Neural cell (in vitro differentiated cells): ENCODE data around the gene KLKB1. TPM values are rescaled to one million over a fixed set of nuclear protein-coding genes. Genes with fewer than 3 reads are reported as not detected.
"Not testable (repeated sequence)": the region's sequence is repeated elsewhere in the genome, so short reads cannot be mapped to it uniquely, and the experiment has no call there.

ENCODE experiments used
- H2AFZ ChIP-seq: fragments of 200-600, 300-800 bp; sonication (generic), shearing (Covaris generic); 2 replicates; pipeline ENCODE4 v1.6.0; 2014; ENCODE audit warnings: low read depth, mild to moderate bottlenecking, antibody characterized with exemption, low read length, moderate library complexity
- H3F3A ChIP-seq: fragments of 200-600 bp; shearing (Covaris generic); 2 replicates; pipeline ENCODE4 v1.6.1; 2016; ENCODE audit warnings: mild to moderate bottlenecking, moderate library complexity, mixed read lengths, antibody characterized with exemption, low read length; ENCODE audit not compliant: insufficient read depth, poor library complexity, severe bottlenecking
- H3K27ac ChIP-seq: fragments of 200-600, 300-800 bp; sonication (generic), shearing (Covaris generic); 2 replicates; pipeline ENCODE4 v1.5.1; 2014; ENCODE audit warnings: mild to moderate bottlenecking, low read length, moderate library complexity
- H3K27me3 ChIP-seq: fragments of 300-800, 200-600 bp; sonication (generic), shearing (Covaris generic); 2 replicates; pipeline ENCODE4 v1.6.0; 2014; ENCODE audit warnings: mild to moderate bottlenecking, low read depth, low read length, moderate library complexity; ENCODE audit not compliant: insufficient read depth
- H3K36me3 ChIP-seq: fragments of 300-800, 200-600 bp; sonication (generic), shearing (Covaris generic); 2 replicates; pipeline ENCODE4 v1.5.1; 2014; ENCODE audit warnings: mild to moderate bottlenecking, antibody characterized with exemption, low read length, moderate library complexity; ENCODE audit not compliant: insufficient read depth
- H3K4me2 ChIP-seq: fragments of 300-800, 200-600 bp; sonication (generic), shearing (Covaris generic); 2 replicates; pipeline ENCODE4 v1.6.0; 2014; ENCODE audit warnings: mild to moderate bottlenecking, low read length
- H3K4me3 ChIP-seq: fragments of 300-800, 200-600 bp; sonication (generic), shearing (Covaris generic); 2 replicates; pipeline ENCODE4 v1.5.1; 2014; ENCODE audit warnings: mild to moderate bottlenecking, low read length, moderate library complexity
- H3K79me2 ChIP-seq: fragments of 200-600 bp; shearing (Covaris generic); replicated peaks from 2 replicates; pipeline ENCODE4 v1.6.0; 2014; ENCODE audit warnings: mild to moderate bottlenecking, low read length, moderate library complexity; ENCODE audit not compliant: insufficient read depth
- H3K9ac ChIP-seq: fragments of 300-800, 200-600 bp; sonication (generic), shearing (Covaris generic); 2 replicates; pipeline ENCODE4 v1.6.1; 2016; ENCODE audit warnings: mild to moderate bottlenecking, low read length, mixed read lengths
- H3K9me2 ChIP-seq: fragments of 200-600 bp; shearing (Covaris generic); 2 replicates; pipeline ENCODE4 v1.6.1; 2016; ENCODE audit warnings: mild to moderate bottlenecking, low read length, mixed read lengths; ENCODE audit not compliant: insufficient read depth
- H3K9me3 ChIP-seq: fragments of 200-600, 300-800 bp; sonication (generic), shearing (Covaris generic); 2 replicates; pipeline ENCODE4 v1.6.1; 2016; ENCODE audit warnings: mild to moderate bottlenecking, mixed run types, low read length, moderate library complexity, mixed read lengths
- H4K20me1 ChIP-seq: fragments of 200-600 bp; shearing (Covaris generic); 2 replicates; pipeline ENCODE4 v1.6.1; 2016; ENCODE audit warnings: mild to moderate bottlenecking, mixed run types; ENCODE audit not compliant: insufficient read depth
- CTCF ChIP-seq: fragments of 450-650 bp; IDR thresholded peaks from 2 replicates; pipeline ENCODE4 v1.5.1; 2014; ENCODE audit warnings: antibody characterized with exemption, mild to moderate bottlenecking, moderate library complexity; ENCODE audit not compliant: poor library complexity, severe bottlenecking
- EP300 ChIP-seq: fragments of 450-650 bp; conservative IDR thresholded peaks from 2 replicates; pipeline ENCODE4 v1.6.1; 2014; ENCODE audit warnings: antibody characterized with exemption, mild to moderate bottlenecking, moderate library complexity; ENCODE audit not compliant: poor library complexity, severe bottlenecking
- EZH2 ChIP-seq: fragments of 200-600, 300-800 bp; shearing (Covaris generic), sonication (generic); IDR thresholded peaks from 2 replicates; pipeline ENCODE4 v1.6.1; 2014; ENCODE audit warnings: antibody characterized with exemption, low read length, borderline replicate concordance, mild to moderate bottlenecking; ENCODE audit not compliant: insufficient read depth, poor library complexity, severe bottlenecking
- MXI1 ChIP-seq: fragments of 450-650 bp; conservative IDR thresholded peaks from 2 replicates; pipeline ENCODE4 v1.6.1; 2014; ENCODE audit warnings: antibody characterized with exemption, mild to moderate bottlenecking; ENCODE audit not compliant: poor library complexity, severe bottlenecking
- POLR2AphosphoS5 ChIP-seq: IDR thresholded peaks from 2 replicates; pipeline ENCODE4 v1.6.1; 2012
- RAD21 ChIP-seq: fragments of 450-650 bp; conservative IDR thresholded peaks from 2 replicates; pipeline ENCODE4 v1.6.1; 2014; ENCODE audit warnings: antibody characterized with exemption, mild to moderate bottlenecking, moderate library complexity
- REST ChIP-seq: IDR thresholded peaks from 2 replicates; pipeline ENCODE4 v1.6.1; 2012; ENCODE audit warnings: borderline replicate concordance
- SMC3 ChIP-seq: fragments of 450-650 bp; conservative IDR thresholded peaks from 2 replicates; pipeline ENCODE4 v1.6.1; 2014; ENCODE audit warnings: antibody characterized with exemption, mild to moderate bottlenecking, moderate library complexity; ENCODE audit not compliant: poor library complexity
- TAF1 ChIP-seq: IDR thresholded peaks from 2 replicates; pipeline ENCODE4 v1.6.1; 2012; ENCODE audit warnings: low read depth
- polyA plus RNA-seq: library from polyadenylated mRNA; depleted of rRNA; stranded (reverse); fragments of >200 nt; gene quantifications from 2 replicates; pipeline ENCODE4 v1.2.3, GENCODE V29; 2014

KLKB1 gene
- polyA plus RNA-seq, 1 donor from 2014 or later: not detected

- TF ChIP-seq SMC3 (no peak), EZH2 (no peak), RAD21 (no peak), EP300 (no peak), MXI1 (no peak), REST (no peak)
- no peaks in the 10 kb centered on the region for H3K9me3 ChIP-seq
- H3K36me3 ChIP-seq: no peaks in the 10 kb centered on the region
- no peaks in the 10 kb centered on the region for H3K27me3 ChIP-seq
- no peak overlapping the region for H3K4me3 ChIP-seq
- H3K27ac ChIP-seq: no peak overlapping the region
- no peaks in the 10 kb centered on the region for H3F3A ChIP-seq
- no peak overlapping the region for H3K9ac ChIP-seq
- no peak overlapping the region for H3K4me2 ChIP-seq
- no peaks in the 10 kb centered on the region for H4K20me1 ChIP-seq
- H3K9me2 ChIP-seq: no peaks in the 10 kb centered on the region
- no peak overlapping the region for H2AFZ ChIP-seq
- H3K79me2 ChIP-seq: no peaks in the 10 kb centered on the region
Measured at GRCh38 chr4:186271081-186271678, 43.9 kb downstream of the KLKB1 start.

GRCh38 chr4:186272699-186273391, 45.5 kb downstream of the KLKB1 start:
- no peaks in the 10 kb centered on the region for H3K9me3 ChIP-seq
- H2AFZ ChIP-seq: no peak overlapping the region
- H3K9me2 ChIP-seq: no peaks in the 10 kb centered on the region
- no peaks in the 10 kb centered on the region for H3K36me3 ChIP-seq
- H3F3A ChIP-seq: no peaks in the 10 kb centered on the region
- H3K27ac ChIP-seq: no peak overlapping the region
- no peak overlapping the region for H3K4me3 ChIP-seq
- no peaks in the 10 kb centered on the region for H3K27me3 ChIP-seq
- TF ChIP-seq EZH2: no peak
- no peak for TF ChIP-seq RAD21
- no peak for TF ChIP-seq CTCF
- TF ChIP-seq MXI1: no peak
- TF ChIP-seq SMC3: no peak
- TF ChIP-seq REST: no peak
- no peak for TF ChIP-seq POLR2AphosphoS5
- no peak for TF ChIP-seq EP300
- no peak for TF ChIP-seq TAF1
- H3K9ac ChIP-seq: no peak overlapping the region
- H3K79me2 ChIP-seq: no peaks in the 10 kb centered on the region
- H4K20me1 ChIP-seq: no peaks in the 10 kb centered on the region
- H3K4me2 ChIP-seq: no peak overlapping the region

GRCh38 chr4:186273392-186273789, 46.1 kb downstream of the KLKB1 start:
- not testable (repeated sequence) for H3K79me2 ChIP-seq, H3K9me3 ChIP-seq, H4K20me1 ChIP-seq, H3K9me2 ChIP-seq, H3K9ac ChIP-seq, H3K27ac ChIP-seq, H3K36me3 ChIP-seq, H3K4me2 ChIP-seq, H3K4me3 ChIP-seq, H3F3A ChIP-seq, H2AFZ ChIP-seq, H3K27me3 ChIP-seq
